Measurements from ENCODE around the gene LRTM1.

- TF ChIP-seq ZNF223 (tag by site-specific recombination; IDR thresholded peaks at IDR 0.05), result no peak
- no peak for TF ChIP-seq CTCF (tag by site-specific recombination; IDR thresholded peaks at IDR 0.05)
- TF ChIP-seq, protein P1, sequence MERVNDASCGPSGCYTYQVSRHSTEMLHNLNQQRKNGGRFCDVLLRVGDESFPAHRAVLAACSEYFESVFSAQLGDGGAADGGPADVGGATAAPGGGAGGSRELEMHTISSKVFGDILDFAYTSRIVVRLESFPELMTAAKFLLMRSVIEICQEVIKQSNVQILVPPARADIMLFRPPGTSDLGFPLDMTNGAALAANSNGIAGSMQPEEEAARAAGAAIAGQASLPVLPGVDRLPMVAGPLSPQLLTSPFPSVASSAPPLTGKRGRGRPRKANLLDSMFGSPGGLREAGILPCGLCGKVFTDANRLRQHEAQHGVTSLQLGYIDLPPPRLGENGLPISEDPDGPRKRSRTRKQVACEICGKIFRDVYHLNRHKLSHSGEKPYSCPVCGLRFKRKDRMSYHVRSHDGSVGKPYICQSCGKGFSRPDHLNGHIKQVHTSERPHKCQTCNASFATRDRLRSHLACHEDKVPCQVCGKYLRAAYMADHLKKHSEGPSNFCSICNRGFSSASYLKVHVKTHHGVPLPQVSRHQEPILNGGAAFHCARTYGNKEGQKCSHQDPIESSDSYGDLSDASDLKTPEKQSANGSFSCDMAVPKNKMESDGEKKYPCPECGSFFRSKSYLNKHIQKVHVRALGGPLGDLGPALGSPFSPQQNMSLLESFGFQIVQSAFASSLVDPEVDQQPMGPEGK (tag by site-specific recombination; IDR thresholded peaks at IDR 0.05), result no peak
- no peak for TF ChIP-seq ZNF274 (IDR thresholded peaks at IDR 0.05; ENCODE audit: low read length)
- TF ChIP-seq ZNF274 (tag by site-specific recombination; IDR thresholded peaks at IDR 0.05; ENCODE audit: borderline replicate concordance), result no peak
- no peak for TF ChIP-seq ZNF791 (tag by site-specific recombination; IDR thresholded peaks at IDR 0.05)
- TF ChIP-seq ZEB2 (tag by site-specific recombination; IDR thresholded peaks at IDR 0.05), result no peak
- no peak for TF ChIP-seq ZSCAN18 (tag by site-specific recombination; IDR thresholded peaks at IDR 0.05)
- TF ChIP-seq REPIN1 (tag by site-specific recombination; IDR thresholded peaks at IDR 0.05; ENCODE audit: low read depth), result no peak
- TF ChIP-seq KLF16 (tag by site-specific recombination; IDR thresholded peaks at IDR 0.05), result no peak
- TF ChIP-seq ZNF792 (tag by site-specific recombination; IDR thresholded peaks at IDR 0.05), result no peak
- no peak for TF ChIP-seq ZNF530 (tag by site-specific recombination; IDR thresholded peaks at IDR 0.05; ENCODE audit: low read depth)
- no peak for TF ChIP-seq ZNF140 (tag by site-specific recombination; IDR thresholded peaks at IDR 0.05)
- TF ChIP-seq ZBTB11 (tag by site-specific recombination; conservative IDR thresholded peaks at IDR 0.05; ENCODE audit: low read depth), result no peak
- no peak for TF ChIP-seq ZNF704 (tag by site-specific recombination; IDR thresholded peaks at IDR 0.05)
Observed at GRCh38 chr3:54874816-54875556, 52.9 kb downstream of the LRTM1 start.
